Astrocyte (in vitro differentiated cells and primary cell): ENCODE data around the gene DAGLA. TPM values are rescaled to one million over a fixed set of nuclear protein-coding genes. Genes with fewer than 3 reads are reported as not detected.
"Not testable (repeated sequence)": the region's sequence is repeated elsewhere in the genome, so short reads cannot be mapped to it uniquely, and the experiment has no call there.

ENCODE experiments used
- DNase-seq: peaks from one replicate; pipeline ENCODE4 v3.0.0-alpha.2; 2010; ENCODE audit warnings: low read depth
- FAIRE-seq: peaks from 2 replicates; lab custom pipeline; 2011; peaks lifted over from hg19 to GRCh38; lab: Jason Lieb, UNC
- H2AFZ ChIP-seq: 2 replicates; pipeline ENCODE4 v1.6.0; 2012; ENCODE audit warnings: low read depth, low read length, inconsistent platforms
- H3K27ac ChIP-seq: 2 replicates; pipeline ENCODE4 v1.5.1; 2011; ENCODE audit warnings: low read depth, low read length, inconsistent platforms
- H3K27me3 ChIP-seq: 2 replicates; pipeline ENCODE4 v1.6.0; 2011; ENCODE audit warnings: low read length, inconsistent platforms; ENCODE audit not compliant: insufficient read depth
- H3K36me3 ChIP-seq: 2 replicates; pipeline ENCODE4 v1.5.1; 2011; ENCODE audit warnings: low read length, inconsistent platforms; ENCODE audit not compliant: insufficient read depth
- H3K4me1 ChIP-seq: 2 replicates; pipeline ENCODE4 v1.5.1; 2011; ENCODE audit warnings: low read length, inconsistent platforms; ENCODE audit not compliant: insufficient read depth
- H3K4me2 ChIP-seq: 2 replicates; pipeline ENCODE4 v1.6.0; 2012; ENCODE audit warnings: low read length, inconsistent platforms
- H3K4me3 ChIP-seq: 2 replicates; pipeline ENCODE4 v1.5.1; 2011; ENCODE audit warnings: low read depth, mild to moderate bottlenecking, low read length, inconsistent platforms; ENCODE audit not compliant: insufficient read depth
- H3K79me2 ChIP-seq: 2 replicates; pipeline ENCODE4 v1.6.0; 2012; ENCODE audit warnings: mild to moderate bottlenecking, low read length, inconsistent platforms; ENCODE audit not compliant: insufficient read depth
- H3K9ac ChIP-seq: 2 replicates; pipeline ENCODE4 v1.6.0; 2012; ENCODE audit warnings: mild to moderate bottlenecking, low read length, inconsistent platforms
- H3K9me3 ChIP-seq: 2 replicates; pipeline ENCODE4 v1.5.1; 2012; ENCODE audit warnings: low read depth, mild to moderate bottlenecking, low read length, inconsistent platforms; ENCODE audit not compliant: insufficient read depth
- H4K20me1 ChIP-seq: 2 replicates; pipeline ENCODE4 v1.6.0; 2012; ENCODE audit warnings: low read length, inconsistent platforms; ENCODE audit not compliant: insufficient read depth
- H3K27ac Mint-ChIP-seq: one replicate; pipeline ENCODE4 v1.8.0; 2021; ENCODE audit warnings: mild to moderate bottlenecking, mixed read lengths; ENCODE audit not compliant: unreplicated experiment
- H3K27me3 Mint-ChIP-seq: one replicate; pipeline ENCODE4 v1.8.0; 2021; ENCODE audit warnings: low read depth, mixed read lengths; ENCODE audit not compliant: unreplicated experiment
- H3K36me3 Mint-ChIP-seq: one replicate; pipeline ENCODE4 v1.8.0; 2021; ENCODE audit warnings: low read depth, mixed read lengths; ENCODE audit not compliant: unreplicated experiment
- H3K4me1 Mint-ChIP-seq: one replicate; pipeline ENCODE4 v1.8.0; 2021; ENCODE audit warnings: low read depth, mixed read lengths; ENCODE audit not compliant: unreplicated experiment
- H3K4me3 Mint-ChIP-seq: one replicate; pipeline ENCODE4 v1.8.0; 2021; ENCODE audit warnings: mild to moderate bottlenecking, moderate library complexity, mixed read lengths; ENCODE audit not compliant: unreplicated experiment
- H3K9me3 Mint-ChIP-seq: one replicate; pipeline ENCODE4 v1.8.0; 2021; ENCODE audit warnings: mild to moderate bottlenecking, mixed read lengths; ENCODE audit not compliant: unreplicated experiment
- CTCF ChIP-seq: IDR thresholded peaks from 2 replicates; pipeline ENCODE4 v1.5.1; 2011; ENCODE audit warnings: low read depth, mild to moderate bottlenecking, inconsistent platforms, low read length, moderate library complexity; ENCODE audit not compliant: insufficient read depth
- EZH2 ChIP-seq: IDR thresholded peaks from 2 replicates; pipeline ENCODE4 v1.6.1; 2012; ENCODE audit warnings: mild to moderate bottlenecking, low read length, inconsistent platforms; ENCODE audit not compliant: insufficient read depth
- total RNA-seq: library from RNA; stranded (reverse); gene quantifications from 2 replicates; pipeline ENCODE4 v1.2.1, GENCODE V29; 2021

The DAGLA gene
- total RNA-seq, 1 donor from 2014 or later: 5.5 TPM

GRCh38 chr11:61654397-61654829 is 25.8 kb upstream of the DAGLA start:
- Histone ChIP-seq H3K79me2 (no peaks in the 10 kb centered on the region), H2AFZ (no peak overlapping the region), H3K27ac (no peak overlapping the region), H3K27me3 (peaks cover 9% of the 10 kb centered on the region), H3K36me3 (no peaks in the 10 kb centered on the region), H3K4me1 (no peaks in the 10 kb centered on the region), H3K4me3 (no peak overlapping the region), H3K9me3 (no peaks in the 10 kb centered on the region), H3K4me2 (no peak overlapping the region), H4K20me1 (no peaks in the 10 kb centered on the region), H3K9ac (no peak overlapping the region)
- TF ChIP-seq CTCF: no peak
- no peak for TF ChIP-seq EZH2
- Mint-ChIP-seq H3K4me3 (no peak overlapping the region), H3K9me3 (no peaks in the 10 kb centered on the region), H3K27ac (no peak overlapping the region), H3K36me3 (no peaks in the 10 kb centered on the region), H3K27me3 (peaks cover 18% of the 10 kb centered on the region), H3K4me1 (no peaks in the 10 kb centered on the region)
- FAIRE-seq (no peak), DNase-seq (no peak)

DNA sequence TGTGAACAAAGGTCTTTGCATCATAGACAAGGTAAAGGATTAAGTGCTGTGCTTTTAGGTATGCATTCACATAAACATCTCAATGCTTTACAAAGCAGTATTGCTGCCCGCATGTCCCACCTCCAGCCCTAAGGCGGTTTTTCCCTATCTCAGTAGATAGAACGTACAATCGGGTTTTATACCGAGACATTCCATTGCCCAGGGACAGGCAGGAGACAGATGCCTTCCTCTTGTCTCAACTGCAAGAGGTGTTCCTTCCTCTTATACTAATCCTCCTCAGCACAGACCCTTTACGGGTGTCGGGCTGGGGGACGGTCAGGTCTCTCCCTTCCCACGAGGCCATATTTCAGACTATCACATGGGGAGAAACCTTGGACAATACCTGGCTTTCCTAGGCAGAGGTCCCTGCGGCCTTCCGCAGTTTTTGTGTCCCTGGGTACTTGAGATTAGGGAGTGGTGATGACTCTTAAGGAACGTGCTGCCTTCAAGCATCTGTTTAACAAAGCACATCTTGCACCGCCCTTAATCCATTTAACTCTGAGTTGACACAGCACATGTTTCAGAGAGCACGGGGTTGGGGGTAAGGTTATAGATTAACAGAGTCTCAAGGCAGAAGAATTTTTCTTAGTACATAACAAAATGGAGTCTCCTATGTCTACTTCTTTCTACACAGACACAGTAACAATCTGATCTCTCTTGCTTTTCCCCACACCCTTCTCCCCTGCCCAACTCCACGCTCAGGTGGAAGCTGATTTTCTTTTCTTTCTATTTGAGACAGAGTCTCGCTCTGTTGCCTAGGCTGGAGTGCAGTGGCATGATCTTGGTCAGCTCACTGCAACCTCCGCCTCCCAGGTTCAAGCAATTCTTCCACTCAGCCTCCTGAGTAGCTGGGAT is 24.7 kb upstream of the DAGLA start:
- H4K20me1 ChIP-seq, H3K9me3 Mint-ChIP-seq, H2AFZ ChIP-seq, H3K27ac ChIP-seq, H3K4me3 ChIP-seq, H3K9me3 ChIP-seq, H3K36me3 Mint-ChIP-seq, H3K4me1 Mint-ChIP-seq, H3K27ac Mint-ChIP-seq, H3K36me3 ChIP-seq, DNase-seq, H3K4me1 ChIP-seq, H3K4me3 Mint-ChIP-seq, H3K9ac ChIP-seq, H3K79me2 ChIP-seq, H3K27me3 ChIP-seq, FAIRE-seq, H3K4me2 ChIP-seq: not testable (repeated sequence)
- H3K27me3 Mint-ChIP-seq: peaks cover 18% of the 10 kb centered on the region

DNA sequence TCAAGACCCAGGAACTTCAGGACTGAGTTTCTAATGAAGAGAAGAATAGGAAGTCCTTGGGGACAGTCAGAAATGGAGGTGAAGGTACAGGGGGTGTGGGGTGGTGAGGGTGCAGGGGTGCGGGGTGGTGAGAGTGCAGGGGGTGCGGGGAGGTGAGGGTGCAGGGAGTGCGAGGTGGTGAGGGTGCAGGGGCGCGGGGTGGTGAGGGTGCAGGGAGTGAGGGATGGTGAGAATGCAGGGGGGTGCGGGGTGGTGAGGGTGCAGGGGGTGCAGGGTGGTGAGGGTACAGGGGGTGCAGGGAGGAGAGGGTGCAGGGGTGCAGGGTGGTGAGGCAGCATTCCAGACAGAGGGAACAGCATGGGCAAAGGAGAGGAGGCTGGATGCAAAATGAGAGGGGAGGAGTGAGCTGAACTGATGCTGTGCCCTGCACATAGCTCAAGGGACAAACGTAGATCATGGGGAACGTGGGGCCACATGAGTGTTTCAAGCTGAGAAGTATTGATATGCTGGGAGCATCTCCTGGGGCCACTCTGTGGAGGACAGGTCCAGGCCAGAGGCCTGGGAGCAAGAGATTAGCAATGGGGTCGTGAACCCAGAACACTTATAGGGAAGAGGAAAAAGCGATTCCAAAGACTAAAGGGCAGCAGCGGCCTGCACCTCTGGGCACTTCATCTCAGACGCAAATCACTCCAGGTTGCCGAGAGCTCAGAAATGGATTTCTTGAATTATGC is 23.7 kb upstream of the DAGLA start:
- H3K9me3 ChIP-seq: no peaks in the 10 kb centered on the region
- DNase-seq (no peak), FAIRE-seq (no peak)
- Mint-ChIP-seq H3K27ac (peak overlapping the region; percentile 14), H3K4me1 (no peaks in the 10 kb centered on the region), H3K27me3 (peaks cover 21% of the 10 kb centered on the region), H3K9me3 (no peaks in the 10 kb centered on the region), H3K4me3 (no peak overlapping the region), H3K36me3 (no peaks in the 10 kb centered on the region)
- peaks cover 9% of the 10 kb centered on the region for H3K27me3 ChIP-seq
- H3K79me2 ChIP-seq: no peaks in the 10 kb centered on the region
- H3K4me1 ChIP-seq: no peaks in the 10 kb centered on the region
- no peak overlapping the region for H3K4me3 ChIP-seq
- H3K9ac ChIP-seq: no peak overlapping the region
- no peak overlapping the region for H3K27ac ChIP-seq
- no peak overlapping the region for H2AFZ ChIP-seq
- H3K4me2 ChIP-seq: no peak overlapping the region
- no peaks in the 10 kb centered on the region for H4K20me1 ChIP-seq
- TF ChIP-seq EZH2 (no peak), CTCF (no peak)
- no peaks in the 10 kb centered on the region for H3K36me3 ChIP-seq
